Measurements from ENCODE around the gene ACAP3. TPM values are rescaled to one million over a fixed set of nuclear protein-coding genes. Genes with fewer than 3 reads are reported as not detected.

Gene ACAP3
- polyA plus RNA-seq, 2 of the 4 experiments (the other 2 are of a cell fraction) = 6.6 to 24.2 TPM

DNA sequence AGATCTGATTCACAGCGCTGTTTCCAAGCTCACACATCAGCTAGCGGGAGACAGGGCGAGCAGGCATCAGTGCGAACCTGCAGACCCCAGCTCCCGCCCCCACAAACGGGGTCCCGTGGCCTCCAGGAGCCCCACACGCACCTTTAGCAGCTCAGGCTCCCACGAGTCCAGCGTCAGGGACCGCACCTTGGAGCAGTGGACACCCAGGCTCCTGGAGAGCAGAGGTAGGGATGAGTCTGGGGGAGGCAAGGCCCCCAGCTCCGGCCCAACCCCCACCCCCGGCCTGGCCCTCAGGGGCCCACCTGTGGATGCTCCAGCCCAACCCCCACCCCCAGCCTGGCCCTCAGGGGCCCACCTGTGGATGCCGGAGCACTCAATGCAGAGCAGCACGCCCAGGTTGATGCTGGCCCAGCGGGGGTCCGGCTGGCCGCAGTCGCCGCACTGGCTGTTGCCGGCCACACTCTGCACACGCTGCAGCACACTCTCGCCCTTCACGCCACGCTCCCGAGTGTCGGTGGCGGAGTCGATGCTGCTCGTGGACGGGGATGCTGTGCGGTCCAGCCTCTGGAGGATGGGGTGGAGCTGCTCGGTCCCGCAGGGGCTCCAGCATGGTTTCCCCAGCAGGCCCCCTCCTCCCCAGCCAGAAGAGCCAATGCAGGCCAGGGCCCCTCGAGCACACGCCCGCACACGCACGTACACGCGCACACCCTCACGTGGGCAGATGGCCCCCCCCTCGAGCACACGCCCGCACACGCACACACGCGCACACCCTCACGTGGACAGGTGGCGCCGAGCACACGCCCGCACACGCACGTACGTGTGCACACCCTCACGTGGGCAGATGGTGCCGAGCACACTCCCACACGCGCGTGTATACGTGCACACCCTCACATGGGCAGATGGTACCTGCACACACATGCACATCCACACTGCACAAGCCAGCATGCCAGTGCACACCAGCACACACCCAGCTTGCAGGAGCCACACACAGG lies 11.4 kb downstream of the ACAP3 start:
- Histone ChIP-seq H3K4me1 (no peaks in the 10 kb centered on the region), H3K27ac (no peak overlapping the region), H3K9me3 (no peaks in the 10 kb centered on the region), H3K4me2 (no peak overlapping the region), H3K4me3 (no peak overlapping the region)
- 95% methylated on average over 43 of the region's 62 CpGs for WGBS (ENCODE audit: missing lambda C conversion rate)
- ChIA-PET CTCF (interaction anchor here (0.8 to 3.7 kb wide), 2 partner anchors 9 to 174 kb away, joined by 3 to 17 read pairs; no protein-coding TSS in a partner anchor), POLR2A (no interaction called here)
- ATAC-seq (no peak), FAIRE-seq (no peak), DNase-seq (ENCODE audit: low read depth in 1 of 2, low spot score in 1 of 2) (no peak)
- no peak for TF ChIP-seq EP300 (IDR thresholded peaks at IDR 0.05)
- no peak for TF ChIP-seq FOSL2 (IDR thresholded peaks at IDR 0.05)
- TF ChIP-seq FOSL2 (CRISPR knock-in tag; IDR thresholded peaks at IDR 0.05) = no peak
- TF ChIP-seq ZNF302 (CRISPR knock-in tag; IDR thresholded peaks at IDR 0.05) = no peak
- TF ChIP-seq MAX (IDR thresholded peaks at IDR 0.05) = no peak
- no peak for TF ChIP-seq MYC (IDR thresholded peaks at IDR 0.05; ENCODE audit: borderline replicate concordance, low read length)
- TF ChIP-seq RCOR1 (IDR thresholded peaks at IDR 0.05; ENCODE audit: low read depth, low read length) = no peak
- TF ChIP-seq FOSB (CRISPR knock-in tag; IDR thresholded peaks at IDR 0.05) = no peak
- TF ChIP-seq CHD4 (IDR thresholded peaks at IDR 0.05; ENCODE audit: borderline replicate concordance) = no peak
- no peak for TF ChIP-seq POLR2A (IDR thresholded peaks at IDR 0.05; ENCODE audit: low read length)
- TF ChIP-seq MAZ (IDR thresholded peaks at IDR 0.05; ENCODE audit: borderline replicate concordance, low read depth, low read length) = no peak
- no peak for TF ChIP-seq HEYL (CRISPR knock-in tag; IDR thresholded peaks at IDR 0.05)
- no peak for TF ChIP-seq EHMT2 (IDR thresholded peaks at IDR 0.05; ENCODE audit: low read depth)

DNA sequence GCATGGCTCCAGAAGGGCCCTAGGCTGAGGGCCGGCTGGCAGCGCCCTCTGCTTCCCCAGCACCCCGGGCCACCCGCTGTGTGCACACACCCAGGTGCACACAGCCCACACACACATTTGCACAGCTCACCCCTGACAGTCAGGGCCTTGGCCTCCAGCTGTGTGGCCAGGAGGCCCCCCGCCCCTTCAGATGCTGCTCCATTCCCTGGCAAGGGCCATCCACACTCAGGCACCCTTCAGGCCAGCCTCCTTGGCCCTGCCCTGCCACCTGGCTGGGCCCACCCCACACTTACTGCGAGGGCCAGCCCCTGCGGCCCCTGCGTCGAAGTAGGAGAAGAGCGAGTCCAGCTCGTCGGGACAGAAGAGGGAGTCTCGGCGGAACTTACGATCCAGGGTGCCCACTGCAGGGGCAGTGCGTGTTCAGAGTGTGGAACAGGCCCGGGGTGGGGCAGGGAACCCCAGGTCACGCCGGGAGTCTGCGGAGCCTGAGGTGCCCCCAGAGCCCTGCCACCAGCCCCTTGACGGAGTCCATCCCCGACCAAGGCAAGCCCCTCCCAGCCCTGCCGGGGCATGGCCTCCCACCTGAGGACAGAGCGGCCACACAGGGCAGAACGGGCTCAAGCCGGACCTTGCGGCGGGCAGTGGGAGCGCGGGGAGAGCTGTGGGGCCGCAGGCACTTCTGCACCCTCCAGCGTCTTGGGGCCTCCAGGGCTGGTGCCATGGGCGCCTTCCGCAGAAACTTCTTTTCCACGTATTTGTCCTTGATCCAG lies 12.4 kb downstream of the ACAP3 start:
- WGBS (ENCODE audit: missing lambda C conversion rate) = 94% methylated on average over 15 of the region's 35 CpGs
- DNase-seq (ENCODE audit: low read depth in 1 of 2, low spot score in 1 of 2) = no peak
- ATAC-seq = no peak
- Histone ChIP-seq H3K9me3 (no peaks in the 10 kb centered on the region), H3K27ac (no peak overlapping the region), H3K4me1 (no peaks in the 10 kb centered on the region), H3K4me3 (no peak overlapping the region), H3K4me2 (no peak overlapping the region)
- TF ChIP-seq EHF (CRISPR knock-in tag; IDR thresholded peaks at IDR 0.05) (no peak), RNF2 (IDR thresholded peaks at IDR 0.05; ENCODE audit: borderline replicate concordance, low read depth) (no peak), REST (IDR thresholded peaks at IDR 0.05) (no peak), KDM1A (IDR thresholded peaks at IDR 0.05; ENCODE audit: low read depth) (no peak), NPAS2 (CRISPR knock-in tag; IDR thresholded peaks at IDR 0.05; ENCODE audit: borderline replicate concordance) (no peak), HDAC2 (IDR thresholded peaks at IDR 0.05) (no peak), POLR2AphosphoS2 (conservative IDR thresholded peaks at IDR 0.05; ENCODE audit: low read length) (no peak), HOXB13 (CRISPR knock-in tag; IDR thresholded peaks at IDR 0.05; ENCODE audit: low read depth) (no peak), JUN (IDR thresholded peaks at IDR 0.05) (no peak)
- no peak for FAIRE-seq
- ChIA-PET CTCF (interaction anchor here (0.8 to 3.7 kb wide), 2 partner anchors 10 to 173 kb away, joined by 3 to 17 read pairs; no protein-coding TSS in a partner anchor), POLR2A (no interaction called here)
